ENCODE results near the gene GATD1.

GATD1 gene

DNA sequence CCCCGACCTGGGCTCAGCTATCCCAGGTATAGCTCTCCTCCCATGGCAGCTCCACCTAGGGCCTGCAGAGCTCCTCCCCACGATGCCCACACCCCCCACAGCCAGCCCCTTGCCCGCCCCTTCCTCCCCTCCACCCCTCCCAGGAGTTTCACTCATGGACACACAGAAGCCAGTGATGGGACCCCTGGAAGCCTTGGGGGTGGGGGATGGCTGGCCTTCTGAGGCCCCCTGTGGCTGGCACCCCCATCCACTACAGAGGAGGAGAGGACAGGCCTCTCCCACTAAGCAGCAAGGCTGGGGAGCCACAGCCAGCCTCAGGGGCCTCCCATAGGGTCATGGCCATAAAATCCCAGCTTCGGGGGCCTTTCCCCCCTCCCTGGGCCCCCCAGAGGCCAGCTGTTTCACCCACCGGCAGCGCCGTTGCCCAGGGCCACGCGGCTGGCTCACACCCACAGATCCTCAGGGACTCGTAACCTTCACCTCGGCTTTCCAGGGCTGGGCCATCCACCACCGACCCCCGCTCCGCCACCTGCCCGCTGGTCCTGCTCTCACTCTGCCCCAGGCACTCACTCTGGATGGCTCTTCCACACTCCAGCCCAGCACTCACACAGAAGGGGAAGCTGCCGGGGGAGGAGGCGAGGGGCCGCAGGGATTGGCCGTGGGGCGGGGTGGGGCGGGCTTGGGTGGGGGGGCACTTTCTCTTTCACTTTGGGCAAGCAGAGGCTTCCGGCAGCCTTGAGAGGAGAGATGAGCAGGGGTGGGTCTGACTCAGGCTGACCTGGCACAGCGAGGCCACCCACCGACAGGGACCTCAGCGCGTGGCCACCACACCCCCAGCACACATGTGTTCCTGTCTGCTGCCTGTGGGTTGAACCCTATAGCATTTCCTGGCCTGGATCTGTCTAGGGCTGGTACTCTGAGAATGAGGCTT, 18.6 kb upstream of the GATD1 start:
- peak; percentile 77 for DNase-seq (ENCODE audit: low spot score)

GRCh38 chr11:794766-795633, 17.7 kb upstream of the GATD1 start:
- DNase-seq (ENCODE audit: low spot score): no peak

GRCh38 chr11:794013-794765, 16.9 kb upstream of the GATD1 start:
- DNase-seq (ENCODE audit: low spot score): no peak

- DNase-seq (ENCODE audit: low spot score): no peak
Measured at GRCh38 chr11:793556-793955, 16.3 kb upstream of the GATD1 start.

DNA sequence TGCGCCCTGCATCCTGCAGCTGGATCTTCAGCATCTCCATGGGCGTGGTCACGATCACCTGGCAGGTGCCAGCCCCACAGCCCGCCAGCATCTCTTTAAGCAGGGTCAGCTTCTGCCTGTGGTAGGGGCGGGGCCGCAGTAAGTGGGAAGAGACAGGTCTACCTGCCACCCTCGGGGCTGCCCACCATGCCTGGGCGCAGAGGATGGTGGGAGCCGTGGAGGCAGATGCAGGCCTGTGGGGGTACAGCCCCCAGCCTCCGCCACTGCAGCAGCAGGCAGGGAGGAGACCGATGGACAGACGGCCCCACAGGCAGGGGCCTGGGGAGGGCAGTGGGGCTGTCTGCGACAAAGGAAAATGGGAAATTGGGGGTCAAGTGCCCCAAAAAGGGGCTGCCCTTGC, 15.6 kb upstream of the GATD1 start:
- DNase-seq (ENCODE audit: low spot score): no peak

GRCh38 chr11:792535-792821, 15.2 kb upstream of the GATD1 start:
- DNase-seq (ENCODE audit: low spot score): no peak

GRCh38 chr11:791658-792534, 14.6 kb upstream of the GATD1 start:
- DNase-seq (ENCODE audit: low spot score): no peak

DNA sequence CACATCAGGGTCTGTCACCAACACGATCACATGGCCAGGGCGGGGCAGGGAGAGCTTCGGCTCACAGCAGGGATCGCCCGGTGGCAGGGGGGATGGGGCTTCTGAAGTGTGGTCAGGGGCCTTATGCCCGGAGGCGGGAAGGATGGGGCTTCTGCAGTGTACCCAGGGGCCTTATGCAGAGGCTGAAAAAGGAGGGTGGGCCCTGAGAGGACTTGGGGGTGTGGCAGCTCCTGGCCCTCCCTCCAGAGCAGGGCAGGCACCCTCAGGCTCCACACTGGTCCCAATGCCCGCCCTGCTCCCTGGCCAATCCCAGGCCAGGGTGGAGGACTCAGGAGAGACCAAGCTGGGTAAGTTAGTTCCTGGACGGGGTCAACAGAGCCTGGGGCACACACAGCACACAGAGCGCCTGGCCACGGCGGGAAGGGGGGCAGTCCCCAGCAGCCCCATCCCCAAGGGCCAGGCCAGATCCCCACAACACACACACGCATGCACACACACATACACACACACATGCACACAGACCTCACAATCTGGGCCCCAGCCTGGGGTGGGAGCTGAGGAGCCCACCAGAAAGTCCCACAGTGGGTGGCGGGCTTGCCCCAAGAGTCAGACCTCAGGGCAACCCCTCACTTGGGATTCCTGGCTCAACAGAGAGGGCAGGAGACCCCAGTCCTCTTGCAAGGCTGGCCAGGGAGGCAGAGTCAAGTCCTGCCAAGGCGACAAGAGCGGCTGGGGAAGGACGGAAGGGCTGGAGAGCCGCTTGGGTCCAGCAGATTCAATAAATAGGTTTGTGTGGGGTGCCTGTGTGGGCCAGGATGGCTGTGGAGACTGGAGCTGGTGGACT, 13.7 kb upstream of the GATD1 start:
- DNase-seq (ENCODE audit: low spot score): no peak

DNA sequence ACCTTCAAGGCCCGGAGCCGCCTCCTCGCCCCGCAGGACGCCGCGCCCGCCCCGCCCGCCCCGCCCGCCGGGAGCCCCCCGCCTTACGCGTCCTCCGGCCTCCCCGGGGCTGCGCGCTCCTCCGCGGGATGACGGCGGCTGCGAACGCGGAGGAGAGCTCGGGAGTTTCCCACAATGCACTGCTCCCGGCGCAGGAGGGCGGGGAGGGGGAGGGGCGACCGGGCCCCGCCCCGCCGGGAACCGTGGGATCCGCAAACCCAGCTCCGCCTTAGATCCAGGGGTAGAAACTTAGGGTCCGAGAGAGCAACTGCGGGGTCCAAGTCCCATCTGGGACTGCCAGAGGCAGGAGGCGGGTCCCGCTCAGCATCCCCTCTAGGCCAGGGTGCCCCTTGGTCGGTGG, 12.7 kb upstream of the GATD1 start, which contains the start of gene CEND1:
TSS of gene CEND1 (minus strand) at position 148 of the 400 bp plus-strand sequence. CDS start 1,514 bp downstream, outside the sequence.
- peak; percentile 74 for DNase-seq (ENCODE audit: low spot score)

DNA sequence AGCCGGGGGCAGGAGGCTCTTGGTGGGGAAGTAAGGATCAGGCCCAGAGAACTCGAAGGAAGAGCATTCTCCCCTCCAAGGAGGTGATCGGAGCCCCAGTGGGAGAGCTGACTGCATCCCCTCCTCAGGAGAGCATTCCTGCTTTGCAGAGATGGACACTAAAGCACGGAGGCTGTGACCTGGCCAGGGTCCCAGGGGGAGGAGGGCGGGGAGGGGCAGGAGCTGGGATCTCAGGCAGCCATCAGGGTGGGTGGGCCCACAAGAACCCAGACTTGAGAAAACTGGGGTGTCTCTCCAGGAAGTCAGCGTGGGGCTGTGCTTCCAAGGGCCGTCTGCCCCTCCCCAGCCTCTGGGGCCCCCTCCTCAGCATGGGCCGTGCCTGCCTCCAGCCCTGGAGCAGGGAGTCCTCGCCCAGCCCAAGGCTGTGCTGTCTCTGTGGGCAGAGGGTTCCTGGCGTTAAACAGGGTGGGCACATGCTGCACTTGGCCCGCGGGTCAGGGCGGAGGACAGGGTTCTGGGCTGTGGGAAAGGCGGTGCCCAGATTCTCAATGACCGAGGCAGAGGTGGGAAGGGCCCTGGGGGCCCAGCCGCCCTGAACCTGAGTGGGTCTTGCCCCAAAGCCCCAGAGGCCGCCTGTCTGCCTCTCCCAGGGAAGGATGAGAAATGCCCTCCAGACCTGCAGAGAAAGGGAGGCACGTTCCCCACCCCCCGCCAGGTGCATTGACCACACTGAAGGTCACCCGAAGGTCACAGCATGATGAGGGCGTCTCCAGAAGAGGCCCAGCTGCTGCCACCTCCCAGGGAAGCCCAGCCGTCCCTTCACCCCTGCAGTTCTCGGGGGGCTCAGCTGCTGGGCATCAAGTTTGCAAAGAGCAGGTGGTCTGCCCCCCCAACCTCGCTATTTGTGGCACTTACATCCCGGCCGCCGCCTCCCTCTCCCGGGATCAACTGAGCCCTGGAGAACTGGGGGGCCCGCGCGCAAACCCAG, 12.0 kb upstream of the GATD1 start:
- DNase-seq (ENCODE audit: low spot score): no peak

DNA sequence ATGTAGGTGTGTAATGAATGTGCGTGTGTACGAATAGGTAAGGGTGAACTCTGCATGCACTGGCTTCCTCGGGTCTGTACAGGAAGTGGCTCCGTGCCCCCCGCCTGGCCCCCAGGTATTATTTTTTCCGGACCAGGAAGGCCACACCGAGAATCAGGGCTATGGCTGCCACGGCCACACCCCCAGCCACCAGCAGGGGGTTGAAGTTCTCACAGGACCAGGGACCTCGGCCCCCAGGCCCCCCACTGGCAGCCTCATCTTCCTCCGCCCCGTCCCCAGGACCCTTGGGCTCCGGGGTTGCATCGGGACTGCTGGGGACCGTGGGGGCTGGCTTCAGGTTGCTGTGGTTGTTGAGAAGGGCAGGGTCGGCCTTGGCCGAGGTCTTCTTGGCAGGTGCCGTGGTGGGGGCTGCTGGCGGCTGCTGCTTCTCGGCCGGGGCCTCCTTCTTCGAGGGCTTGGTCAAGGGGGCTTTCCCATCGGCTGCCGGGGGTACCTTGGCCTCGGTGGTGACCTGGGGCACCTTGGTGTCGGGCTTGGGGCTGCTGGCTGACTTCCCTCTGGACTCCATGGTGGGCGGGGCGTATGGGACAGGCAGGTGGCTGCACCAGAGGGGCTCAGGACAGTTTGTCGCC, 10.8 kb upstream of the GATD1 start:
- no peak for DNase-seq (ENCODE audit: low spot score)

DNA sequence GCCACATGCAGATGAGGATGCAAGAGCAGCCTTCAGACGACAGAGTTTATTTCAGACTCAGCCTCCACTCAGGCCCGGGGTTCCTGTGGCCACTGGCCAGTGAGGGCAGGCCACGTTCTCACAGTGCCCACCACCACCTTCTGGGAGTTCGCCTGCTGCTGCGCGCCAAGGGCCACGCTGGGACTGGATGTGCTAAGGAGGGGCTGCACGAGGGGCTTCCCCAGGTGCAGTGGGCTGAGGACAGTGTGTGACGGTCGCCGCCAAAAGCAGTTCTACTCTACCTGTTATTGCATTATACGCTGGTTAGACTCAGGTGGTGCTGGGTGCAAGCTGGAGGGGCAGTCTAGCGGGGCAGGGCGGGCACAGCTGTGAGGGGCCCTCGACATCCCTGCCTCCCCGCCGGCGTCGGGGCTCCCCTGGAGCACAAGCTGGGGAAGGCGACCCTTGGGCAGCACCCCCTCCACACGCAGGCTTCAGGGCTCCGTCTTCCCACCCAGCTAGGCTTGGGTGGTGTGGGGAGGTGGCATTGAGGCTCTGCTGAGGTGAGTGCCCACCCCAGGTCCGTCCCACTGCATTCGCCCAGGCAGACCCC, 9.9 kb upstream of the GATD1 start:
- DNase-seq (ENCODE audit: low spot score): no peak

DNA sequence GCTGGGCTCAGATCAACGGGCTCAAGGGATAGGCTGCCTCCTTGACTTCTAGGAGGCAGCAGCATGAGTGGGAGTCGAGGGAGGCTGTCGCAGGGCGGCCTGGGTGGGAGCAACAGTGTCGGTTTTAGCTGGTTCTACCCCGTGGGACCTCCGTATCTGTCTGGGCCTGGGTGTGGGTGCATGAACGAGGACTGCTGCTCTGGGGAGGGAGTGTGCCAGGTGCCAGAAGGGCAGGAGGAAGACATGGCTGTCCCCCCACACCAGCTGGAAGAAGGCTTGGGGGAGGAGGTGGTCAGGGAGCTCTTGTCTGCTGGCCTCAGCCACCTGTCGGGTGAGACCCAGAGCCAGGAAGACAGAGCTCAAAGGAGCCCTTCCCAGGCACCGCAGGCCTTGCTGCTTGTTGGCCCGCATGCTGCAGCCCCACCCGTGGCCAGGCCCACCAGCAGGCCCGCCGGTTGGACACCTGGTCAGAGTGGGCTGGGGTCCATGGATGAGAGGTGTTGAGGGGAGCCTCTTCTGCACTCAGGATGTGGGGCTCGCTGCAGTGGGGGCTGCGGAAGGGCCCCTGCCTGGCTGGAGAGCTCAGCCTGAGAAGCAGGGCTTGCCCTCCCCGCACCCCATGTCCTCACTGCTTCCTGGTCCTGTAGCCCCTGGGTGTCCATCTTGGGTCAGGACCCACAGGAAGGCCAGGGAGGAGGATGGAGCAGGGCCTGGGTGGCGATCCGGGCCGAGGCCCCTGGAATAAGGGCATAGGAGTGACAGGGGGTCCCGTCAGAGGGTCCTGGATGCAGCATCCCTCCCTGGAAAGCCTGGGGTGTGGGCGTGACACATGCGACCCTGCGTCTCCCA, 9.2 kb upstream of the GATD1 start:
- no peak for DNase-seq (ENCODE audit: low spot score)

- peak; percentile 92 for DNase-seq (ENCODE audit: low spot score)
Measured at GRCh38 chr11:783581-784015, 6.3 kb upstream of the GATD1 start.

DNA sequence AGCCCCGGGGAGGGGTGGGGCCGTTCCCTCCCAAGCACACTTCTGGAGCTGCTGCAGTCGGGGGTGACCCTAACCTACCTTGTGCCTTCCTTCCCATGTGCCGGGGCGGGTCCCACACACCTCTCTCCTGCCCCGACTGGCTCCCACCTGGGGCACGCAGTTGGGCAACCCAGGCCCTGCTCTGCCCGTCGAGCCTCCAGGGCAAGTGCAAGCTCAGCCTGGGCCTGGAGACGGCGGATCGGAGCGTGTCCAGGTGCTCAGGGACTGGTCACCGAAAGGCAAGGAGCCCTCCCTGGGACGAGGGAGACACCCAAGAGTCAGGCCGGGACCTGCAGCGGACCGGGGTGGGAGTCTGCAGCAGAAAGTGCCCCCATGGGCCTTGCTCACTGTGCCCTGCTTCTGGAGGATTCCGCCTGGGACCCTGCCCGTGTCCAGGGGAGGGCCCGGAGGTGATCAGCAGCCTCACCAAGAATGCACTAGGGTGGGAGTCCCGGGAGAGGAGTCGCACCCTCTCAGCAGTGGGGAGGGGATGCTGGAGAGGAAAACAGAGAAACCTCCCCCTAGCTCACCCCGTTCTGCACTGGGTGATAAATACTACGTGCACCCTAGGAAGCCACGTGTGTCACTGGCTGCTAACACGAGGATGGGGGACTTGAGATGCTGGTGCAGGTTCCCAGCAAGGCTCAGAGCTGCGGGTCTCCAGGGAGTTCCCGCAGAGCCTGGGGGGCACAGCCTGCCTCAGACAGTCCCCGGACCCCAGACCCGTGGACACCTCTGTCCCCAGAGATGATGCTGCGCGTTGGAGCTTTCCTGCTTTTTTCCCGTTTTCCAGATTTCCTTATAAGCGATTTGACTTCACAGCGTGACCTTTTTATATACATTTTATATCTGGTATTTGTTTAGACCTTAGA, 5.2 kb upstream of the GATD1 start:
- no peak for DNase-seq (ENCODE audit: low spot score)

DNA sequence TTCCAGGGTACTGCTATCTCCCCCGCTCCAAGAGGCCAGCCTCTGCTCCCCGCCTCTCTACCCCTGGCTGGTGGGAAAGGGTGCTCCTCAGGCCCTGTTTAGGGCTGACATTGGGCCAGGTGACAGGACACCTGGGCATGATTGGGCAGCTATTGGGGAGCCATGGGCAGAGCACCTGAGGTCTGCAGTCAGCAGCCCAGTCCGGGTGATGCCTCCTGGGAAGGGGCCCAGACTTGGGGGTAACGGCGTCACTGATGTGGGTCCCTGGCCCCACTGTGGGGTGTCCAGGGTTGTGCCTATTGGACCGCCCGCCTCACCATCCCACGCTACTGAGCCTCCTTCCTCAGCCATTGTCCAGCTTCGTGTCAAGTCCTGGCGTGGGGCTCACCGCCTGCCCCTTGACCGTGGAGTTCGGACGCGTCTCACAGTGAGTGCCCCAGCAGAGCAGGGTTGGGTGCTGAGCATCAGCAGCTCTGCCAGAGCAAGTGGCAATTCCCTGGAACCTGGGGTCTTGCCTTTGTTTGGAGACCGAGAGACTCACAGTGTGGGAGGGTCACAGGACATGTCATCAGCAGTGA, 2.8 kb upstream of the GATD1 start:
- DNase-seq (ENCODE audit: low spot score): no peak

All from Ammon's horn (tissue), 1 donor.